Measurements from ENCODE around the gene CST3.
"Not testable (repeated sequence)": the region's sequence is repeated elsewhere in the genome, so short reads cannot be mapped to it uniquely, and the experiment has no call there.

The CST3 gene

GRCh38 chr20:23628402-23629016 lies 9.2 kb downstream of the CST3 start:
- DNase-seq (ENCODE audit: low spot score), result no peak

- no peak for DNase-seq (ENCODE audit: low spot score)
Observed at GRCh38 chr20:23627501-23627900, 10.3 kb downstream of the CST3 start.

GRCh38 chr20:23626040-23626620 lies 11.6 kb downstream of the CST3 start:
- DNase-seq (ENCODE audit: low spot score), result no peak

GRCh38 chr20:23625236-23625964 lies 12.4 kb downstream of the CST3 start:
- DNase-seq (ENCODE audit: low spot score), result peak; percentile 28

GRCh38 chr20:23624324-23624691 lies 13.4 kb downstream of the CST3 start:
- no peak for DNase-seq (ENCODE audit: low spot score)

GRCh38 chr20:23623666-23624323 lies 14.0 kb downstream of the CST3 start:
- DNase-seq (ENCODE audit: low spot score), result no peak

- DNase-seq (ENCODE audit: low spot score), result peak; percentile 88
Observed at GRCh38 chr20:23622839-23623343, 14.9 kb downstream of the CST3 start.

- not testable (repeated sequence) for DNase-seq (ENCODE audit: low spot score)
Observed at GRCh38 chr20:23622401-23622800, 15.4 kb downstream of the CST3 start.

GRCh38 chr20:23620670-23621386 lies 16.9 kb downstream of the CST3 start:
- not testable (repeated sequence) for DNase-seq (ENCODE audit: low spot score)

- no peak for DNase-seq (ENCODE audit: low spot score)
Observed at GRCh38 chr20:23614163-23614562, 23.6 kb downstream of the CST3 start.

GRCh38 chr20:23613676-23614075 lies 24.1 kb downstream of the CST3 start:
- DNase-seq (ENCODE audit: low spot score), result no peak

- DNase-seq (ENCODE audit: low spot score), result no peak
Observed at GRCh38 chr20:23612396-23612795, 25.4 kb downstream of the CST3 start.

- DNase-seq (ENCODE audit: low spot score), result no peak
Observed at GRCh38 chr20:23609486-23610109, 28.2 kb downstream of the CST3 start.

GRCh38 chr20:23608251-23608846 lies 29.4 kb downstream of the CST3 start:
- no peak for DNase-seq (ENCODE audit: low spot score)

- no peak for DNase-seq (ENCODE audit: low spot score)
Observed at GRCh38 chr20:23607497-23608245, 30.1 kb downstream of the CST3 start.

GRCh38 chr20:23606652-23607049 lies 31.1 kb downstream of the CST3 start:
- DNase-seq (ENCODE audit: low spot score), result peak; percentile 76

- no peak for DNase-seq (ENCODE audit: low spot score)
Observed at GRCh38 chr20:23605867-23606651, 31.7 kb downstream of the CST3 start, which contains the start of gene CST9. CST9 (minus strand) TSS chr20:23605917; CDS start chr20:23605864, 53 bp downstream.

- DNase-seq (ENCODE audit: low spot score), result no peak
Observed at GRCh38 chr20:23604306-23604705, 33.4 kb downstream of the CST3 start.

- DNase-seq (ENCODE audit: low spot score), result no peak
Observed at GRCh38 chr20:23603321-23603720, 34.4 kb downstream of the CST3 start.

Measured in kidney tubule cell (primary cell).